ENCODE data around the gene KRTAP1-1. TPM values are rescaled to one million over a fixed set of nuclear protein-coding genes. Genes with fewer than 3 reads are reported as not detected.

The KRTAP1-1 gene
- not detected in 2 replicates for total RNA-seq

GRCh38 chr17:41040783-41041571 is at the start of gene KRTAP1-1:
Gene KRTAP1-1 (minus strand): TSS chr17:41041450. CDS start chr17:41041397, 53 bp downstream.

GRCh38 chr17:41084100-41084856 is 43.0 kb upstream of the KRTAP1-1 start, which contains the start of gene KRTAP4-7:
Gene KRTAP4-7 (plus strand): TSS chr17:41084150. CDS start chr17:41084207, 57 bp downstream.

GRCh38 chr17:41065829-41066624 is 24.8 kb upstream of the KRTAP1-1 start, which contains the start of gene KRTAP2-4:
Gene KRTAP2-4 (minus strand): TSS chr17:41065879. CDS start chr17:41065845, 34 bp downstream.

GRCh38 chr17:41060052-41060604 is 18.9 kb upstream of the KRTAP1-1 start, which contains the start of gene KRTAP2-3:
Gene KRTAP2-3 (minus strand): TSS chr17:41060114. CDS start chr17:41060050, 64 bp downstream.

GRCh38 chr17:41055130-41055529 is 13.9 kb upstream of the KRTAP1-1 start, which contains the start of gene KRTAP2-2:
Gene KRTAP2-2 (minus strand): TSS chr17:41055230. CDS start chr17:41055211, 19 bp downstream.

GRCh38 chr17:41046735-41047465 is 5.7 kb upstream of the KRTAP1-1 start, which contains the start of gene KRTAP2-1:
Gene KRTAP2-1 (minus strand): TSS chr17:41047316. CDS start chr17:41047267, 49 bp downstream.

GRCh38 chr17:41034346-41034935 is 6.8 kb downstream of the KRTAP1-1 start, which contains the start of gene KRTAP1-3:
Gene KRTAP1-3 (minus strand): TSS chr17:41034874. CDS start chr17:41034821, 53 bp downstream.

GRCh38 chr17:41029633-41030245 is 11.5 kb downstream of the KRTAP1-1 start, which contains the start of gene KRTAP1-4:
Gene KRTAP1-4 (minus strand): TSS chr17:41030195. CDS start chr17:41030078, 117 bp downstream.

GRCh38 chr17:41026715-41027471 is 14.4 kb downstream of the KRTAP1-1 start, which contains the start of gene KRTAP1-5:
Gene KRTAP1-5 (minus strand): TSS chr17:41027208. CDS start chr17:41027155, 53 bp downstream.

GRCh38 chr17:41008811-41009210 is 32.4 kb downstream of the KRTAP1-1 start, which contains the start of gene KRTAP3-1:
Gene KRTAP3-1 (minus strand): TSS chr17:41009128. CDS start chr17:41009074, 54 bp downstream.

GRCh38 chr17:40999563-40999962 is 41.7 kb downstream of the KRTAP1-1 start, which contains the start of gene KRTAP3-2:
Gene KRTAP3-2 (minus strand): TSS chr17:40999906. CDS start chr17:40999853, 53 bp downstream.

GRCh38 chr17:40993839-40994238 is 47.4 kb downstream of the KRTAP1-1 start, which contains the start of gene KRTAP3-3:
Gene KRTAP3-3 (minus strand): TSS chr17:40994164. CDS start chr17:40994097, 67 bp downstream.

Other genes with a start within 250 kb of the KRTAP1-1 start
- gene KRT28, start 241.5 kb downstream of the KRTAP1-1 start, total RNA-seq = not detected in 2 replicates
- gene KRT10, start 218.8 kb downstream of the KRTAP1-1 start, total RNA-seq = 2.4 and 2.7 TPM in 2 replicates
- not detected in 2 replicates for gene KRT12, start 174.2 kb downstream of the KRTAP1-1 start, total RNA-seq
- not detected in 2 replicates for gene KRT20, start 156.2 kb downstream of the KRTAP1-1 start, total RNA-seq
- 0.34 and 1.7 TPM in 2 replicates for gene KRT23, start 103.8 kb downstream of the KRTAP1-1 start, total RNA-seq
- not detected in 2 replicates for gene KRT39, start 74.5 kb downstream of the KRTAP1-1 start, total RNA-seq
- gene KRT40, start 57.1 kb downstream of the KRTAP1-1 start, total RNA-seq = not detected in 2 replicates
- not detected in 2 replicates for gene KRTAP3-3, start 47.3 kb downstream of the KRTAP1-1 start, total RNA-seq
- gene KRTAP3-2, start 41.5 kb downstream of the KRTAP1-1 start, total RNA-seq = not detected in 2 replicates
- not detected in 2 replicates for gene KRTAP3-1, start 32.3 kb downstream of the KRTAP1-1 start, total RNA-seq
- not detected in 2 replicates for gene KRTAP1-5, start 14.2 kb downstream of the KRTAP1-1 start, total RNA-seq
- not detected in 2 replicates for gene KRTAP1-4, start 11.3 kb downstream of the KRTAP1-1 start, total RNA-seq
- not detected in 2 replicates for gene KRTAP1-3, start 6.6 kb downstream of the KRTAP1-1 start, total RNA-seq
- not detected in 2 replicates for gene KRTAP2-1, start 5.9 kb upstream of the KRTAP1-1 start, total RNA-seq
- not detected in 2 replicates for gene KRTAP2-2, start 13.8 kb upstream of the KRTAP1-1 start, total RNA-seq
- not detected in 2 replicates for gene KRTAP2-3, start 18.7 kb upstream of the KRTAP1-1 start, total RNA-seq
- not detected in 2 replicates for gene KRTAP2-4, start 24.4 kb upstream of the KRTAP1-1 start, total RNA-seq
- not detected in 2 replicates for gene KRTAP4-7, start 42.7 kb upstream of the KRTAP1-1 start, total RNA-seq
- gene KRTAP4-8, start 56.7 kb upstream of the KRTAP1-1 start, total RNA-seq = not detected in 2 replicates
- not detected in 2 replicates for gene KRTAP4-16, start 60.8 kb upstream of the KRTAP1-1 start, total RNA-seq
- gene KRTAP4-9, start 63.9 kb upstream of the KRTAP1-1 start, total RNA-seq = not detected in 2 replicates
- not detected in 2 replicates for gene KRTAP4-11, start 76.9 kb upstream of the KRTAP1-1 start, total RNA-seq
- gene KRTAP4-12, start 82.7 kb upstream of the KRTAP1-1 start, total RNA-seq = not detected in 2 replicates
- not detected in 2 replicates for gene KRTAP4-6, start 99.1 kb upstream of the KRTAP1-1 start, total RNA-seq
- gene KRTAP4-5, start 108.4 kb upstream of the KRTAP1-1 start, total RNA-seq = not detected in 2 replicates
- not detected in 2 replicates for gene KRTAP4-4, start 119.3 kb upstream of the KRTAP1-1 start, total RNA-seq
- not detected in 2 replicates for gene KRTAP4-3, start 126.8 kb upstream of the KRTAP1-1 start, total RNA-seq
- not detected in 2 replicates for gene KRTAP4-2, start 136.8 kb upstream of the KRTAP1-1 start, total RNA-seq
- not detected in 2 replicates for gene KRTAP4-1, start 143.5 kb upstream of the KRTAP1-1 start, total RNA-seq
- not detected in 2 replicates for gene KRTAP9-1, start 148.4 kb upstream of the KRTAP1-1 start, total RNA-seq
- gene KRTAP9-2, start 185.2 kb upstream of the KRTAP1-1 start, total RNA-seq = not detected in 2 replicates
- not detected in 2 replicates for gene KRTAP9-3, start 191.0 kb upstream of the KRTAP1-1 start, total RNA-seq
- gene KRTAP9-8, start 196.5 kb upstream of the KRTAP1-1 start, total RNA-seq = not detected in 2 replicates
- not detected in 2 replicates for gene KRTAP9-4, start 208.2 kb upstream of the KRTAP1-1 start, total RNA-seq
- gene KRTAP9-9, start 213.9 kb upstream of the KRTAP1-1 start, total RNA-seq = not detected in 2 replicates
- gene KRTAP9-6, start 223.9 kb upstream of the KRTAP1-1 start, total RNA-seq = not detected in 2 replicates
- not detected in 2 replicates for gene KRTAP9-7, start 234.2 kb upstream of the KRTAP1-1 start, total RNA-seq

All from dermis lymphatic vessel endothelial cell (primary cell).